CD8-positive, alpha-beta memory T cell (primary cell): ENCODE data around the gene ZBTB18. TPM values are rescaled to one million over a fixed set of nuclear protein-coding genes. Genes with fewer than 3 reads are reported as not detected.

Source experiments
- CTCF ChIA-PET: fragments of 350-600 bp; sonication (Branson Sonifier 250); formaldehyde crosslinking; loops from one replicate; lab custom pipeline; 2021; ENCODE audit warnings: antibody characterized with exemption; lab: Charles Lee
- POLR2A ChIA-PET: fragments of 350-600 bp; sonication (Branson Sonifier 250); formaldehyde crosslinking; loops from one replicate; lab custom pipeline; 2021; ENCODE audit warnings: antibody characterized with exemption; lab: Charles Lee
- DNase-seq, 5 donors: peaks; one replicate each; pipeline versions ENCODE4 v3.0.0 to v3.0.0-alpha.2; 2020 to 2022; ENCODE audit warnings: mixed read lengths in 1 of 5
- H3K27ac ChIP-seq: one replicate; pipeline ENCODE4 v1.7.0; 2013; ENCODE audit warnings: low read depth, mild to moderate bottlenecking, low read length, moderate library complexity
- H3K27me3 ChIP-seq: 2 replicates; pipeline ENCODE4 v1.7.0; 2013; ENCODE audit warnings: low read length, mild to moderate bottlenecking; ENCODE audit not compliant: insufficient read depth, poor library complexity, severe bottlenecking
- H3K36me3 ChIP-seq: 2 replicates; pipeline ENCODE4 v1.7.0; 2013; ENCODE audit warnings: mild to moderate bottlenecking, low read length, moderate library complexity; ENCODE audit not compliant: insufficient read depth
- H3K4me1 ChIP-seq: 2 replicates; pipeline ENCODE4 v1.7.0; 2013; ENCODE audit warnings: mild to moderate bottlenecking, low read length, moderate library complexity; ENCODE audit not compliant: insufficient read depth
- H3K4me3 ChIP-seq: 2 replicates; pipeline ENCODE4 v1.7.0; 2013; ENCODE audit warnings: mild to moderate bottlenecking, low read length
- H3K9me3 ChIP-seq: 2 replicates; pipeline ENCODE4 v1.7.0; 2013; ENCODE audit warnings: mild to moderate bottlenecking, low read length
- H3K27ac Mint-ChIP-seq, 8 donors: one replicate each; pipeline ENCODE4 v1.8.0; 2020 to 2021; ENCODE audit warnings: mixed read lengths in 8 of 8, mild to moderate bottlenecking in 6 of 8, inconsistent platforms in 3 of 8, moderate library complexity in 3 of 8
- H3K27me3 Mint-ChIP-seq, 2 donors: one replicate each; pipeline ENCODE4 v1.8.0; 2020 to 2021; ENCODE audit warnings: mixed read lengths in 2 of 2, mild to moderate bottlenecking in 1 of 2, moderate library complexity in 1 of 2
- H3K36me3 Mint-ChIP-seq, 3 donors: one replicate each; pipeline ENCODE4 v1.8.0; 2020 to 2021; ENCODE audit warnings: mixed read lengths in 3 of 3, inconsistent platforms in 1 of 3, mild to moderate bottlenecking in 1 of 3
- H3K4me1 Mint-ChIP-seq, 3 donors: one replicate each; pipeline ENCODE4 v1.8.0; 2020 to 2021; ENCODE audit warnings: mixed read lengths in 3 of 3, inconsistent platforms in 1 of 3, mild to moderate bottlenecking in 1 of 3
- H3K4me3 Mint-ChIP-seq, 7 donors: one replicate each; pipeline ENCODE4 v1.8.0; 2020 to 2021; ENCODE audit warnings: mixed read lengths in 7 of 7, mild to moderate bottlenecking in 6 of 7, moderate library complexity in 4 of 7, inconsistent platforms in 2 of 7
- H3K9me3 Mint-ChIP-seq, 5 donors: one replicate each; pipeline ENCODE4 v1.8.0; 2020 to 2022; ENCODE audit warnings: mixed read lengths in 5 of 5, mild to moderate bottlenecking in 3 of 5, moderate library complexity in 2 of 5, inconsistent platforms in 1 of 5
- polyA plus RNA-seq: library from polyadenylated mRNA; unstranded; fragments of 300-500 nt; fragmentation: Illumina TruSeq; gene quantifications from one replicate; pipeline ENCODE4 v1.2.3, GENCODE V29; 2021
- total RNA-seq, 2 experiments: library from RNA; stranded (reverse); gene quantifications; one replicate each; pipeline ENCODE4 v1.2.3, GENCODE V29; 2021

ZBTB18 gene
- total and polyA plus RNA-seq, 3 experiments from 2014 or later = 1.5 to 9.9 (median 9.1) TPM

DNA sequence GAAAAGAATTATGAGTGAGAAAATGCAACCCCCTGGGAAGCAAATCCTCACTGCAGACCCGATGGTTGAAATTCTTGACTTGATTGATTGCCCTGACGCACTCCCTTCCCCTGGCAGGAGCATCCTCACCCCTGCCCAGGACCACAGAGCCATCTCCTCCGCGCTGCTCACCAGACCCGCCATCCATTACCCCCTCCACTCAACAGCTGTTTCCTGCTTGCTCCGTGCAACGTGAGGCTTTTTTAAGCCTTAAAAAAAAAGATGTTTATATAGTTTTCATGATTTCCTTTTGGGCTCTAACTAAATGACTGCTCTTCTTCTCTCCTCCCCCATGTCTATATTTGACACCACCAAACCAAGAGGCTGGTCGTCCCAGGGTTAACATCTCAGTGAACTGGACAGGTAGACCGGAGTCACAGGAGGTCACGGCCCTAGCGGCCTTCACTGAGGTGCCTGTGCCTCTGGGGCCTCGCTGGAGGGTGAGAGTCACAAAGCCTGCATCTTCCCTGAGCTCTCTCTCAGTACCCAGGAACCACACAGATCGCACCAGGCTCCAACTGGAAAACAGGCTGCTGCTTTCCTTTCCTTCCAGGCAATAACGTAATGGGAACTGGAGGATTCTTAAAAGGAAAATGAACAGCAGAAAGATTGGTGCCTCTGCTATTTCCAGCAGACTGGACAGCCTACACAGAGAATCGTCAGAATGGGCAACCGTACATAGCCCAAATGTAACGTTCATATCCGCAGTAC is 49.8 kb downstream of the ZBTB18 start:
- no peaks in the 10 kb centered on the region for H3K36me3 Mint-ChIP-seq
- peaks cover 10 to 50% of the 10 kb centered on the region in 2 donors for H3K27me3 Mint-ChIP-seq
- H3K36me3 ChIP-seq = no peaks in the 10 kb centered on the region
- H3K4me3 ChIP-seq = peak overlapping the region; percentile 5
- no peaks in the 10 kb centered on the region for H3K9me3 ChIP-seq
- H3K27ac ChIP-seq = no peak overlapping the region
- H3K27ac Mint-ChIP-seq = peak overlapping the region in 1 of 8 donors; percentile 30
- peak overlapping the region in 2 of 7 donors; percentile 45 to 57 for H3K4me3 Mint-ChIP-seq
- DNase-seq = peak in 1 of 5 donors; percentile 25
- peaks cover 14% of the 10 kb centered on the region for H3K4me1 ChIP-seq
- H3K4me1 Mint-ChIP-seq = peaks cover 7 to 11% (median 9%) of the 10 kb centered on the region in 3 donors
- ChIA-PET CTCF (interaction anchor here (0.8 kb wide), 1 partner anchor 19 kb away, joined by 3 read pairs; no protein-coding TSS in a partner anchor), POLR2A (no interaction called here)
- no peaks in the 10 kb centered on the region for H3K9me3 Mint-ChIP-seq
- peaks cover 4% of the 10 kb centered on the region for H3K27me3 ChIP-seq

DNA sequence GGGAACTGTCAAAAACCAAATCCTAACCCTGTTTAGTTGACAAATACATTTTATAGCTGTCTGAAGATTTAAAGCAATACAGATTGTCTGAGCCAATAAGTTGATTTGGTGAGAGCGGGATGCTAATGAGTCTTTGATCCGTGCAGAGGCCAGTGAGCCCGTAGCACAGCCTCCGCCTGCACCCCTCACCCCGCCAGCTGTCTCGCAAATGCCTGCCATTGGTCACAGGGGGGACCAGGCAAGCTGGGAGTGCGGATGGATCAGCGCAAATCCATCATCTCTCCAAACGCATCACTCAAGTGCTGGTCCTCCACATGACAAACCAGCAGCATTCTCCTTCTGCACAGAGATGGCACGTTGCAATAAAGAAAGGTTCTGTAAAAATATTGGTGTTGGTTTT is 51.0 kb downstream of the ZBTB18 start:
- no peak overlapping the region for H3K4me3 Mint-ChIP-seq
- peaks cover 4% of the 10 kb centered on the region for H3K27me3 ChIP-seq
- H3K9me3 Mint-ChIP-seq = no peaks in the 10 kb centered on the region
- no peak overlapping the region for H3K27ac ChIP-seq
- H3K27ac Mint-ChIP-seq = no peak overlapping the region
- POLR2A ChIA-PET = interaction anchor here (0.6 kb wide), 1 partner anchor 191 kb away, joined by 3 read pairs; no protein-coding TSS in a partner anchor
- DNase-seq = no peak
- H3K4me3 ChIP-seq = no peak overlapping the region
- H3K36me3 Mint-ChIP-seq = no peaks in the 10 kb centered on the region
- H3K4me1 Mint-ChIP-seq = peaks cover 7 to 11% (median 9%) of the 10 kb centered on the region in 3 donors
- no peaks in the 10 kb centered on the region for H3K36me3 ChIP-seq
- H3K9me3 ChIP-seq = no peaks in the 10 kb centered on the region
- H3K27me3 Mint-ChIP-seq = peaks cover 9 to 59% of the 10 kb centered on the region in 2 donors
- peaks cover 14% of the 10 kb centered on the region for H3K4me1 ChIP-seq
- CTCF ChIA-PET = no interaction called here

DNA sequence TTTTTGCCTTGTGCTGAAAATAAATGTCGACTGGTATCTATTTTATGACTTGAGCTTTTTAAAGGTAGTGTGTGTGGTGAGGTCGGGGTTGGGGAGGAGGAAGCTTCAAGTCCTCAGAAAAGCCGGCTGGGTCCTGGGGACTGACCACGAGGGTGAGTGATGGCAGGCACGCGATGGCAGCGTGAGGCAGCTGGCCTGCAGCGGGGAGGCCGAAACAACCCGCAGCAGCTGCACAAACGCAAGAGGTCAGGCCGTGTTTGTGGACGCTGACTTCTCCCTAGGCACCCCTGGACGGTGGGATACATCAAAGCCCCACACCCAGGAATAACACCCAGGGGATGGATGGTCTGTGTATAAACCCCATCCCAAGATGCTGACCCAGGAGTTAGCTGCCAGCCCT is 51.4 kb downstream of the ZBTB18 start:
- Histone ChIP-seq H3K36me3 (no peaks in the 10 kb centered on the region), H3K9me3 (no peaks in the 10 kb centered on the region), H3K27me3 (peaks cover 6% of the 10 kb centered on the region), H3K4me3 (no peak overlapping the region), H3K4me1 (peaks cover 14% of the 10 kb centered on the region), H3K27ac (no peak overlapping the region)
- H3K27me3 Mint-ChIP-seq = peaks cover 9 to 61% of the 10 kb centered on the region in 2 donors
- H3K27ac Mint-ChIP-seq = no peak overlapping the region
- no peaks in the 10 kb centered on the region for H3K9me3 Mint-ChIP-seq
- no peaks in the 10 kb centered on the region for H3K36me3 Mint-ChIP-seq
- ChIA-PET POLR2A (interaction anchor here (0.6 kb wide), 1 partner anchor 192 kb away, joined by 3 read pairs; no protein-coding TSS in a partner anchor), CTCF (no interaction called here)
- H3K4me3 Mint-ChIP-seq = no peak overlapping the region
- no peak for DNase-seq
- H3K4me1 Mint-ChIP-seq = peaks cover 7 to 11% (median 9%) of the 10 kb centered on the region in 3 donors

DNA sequence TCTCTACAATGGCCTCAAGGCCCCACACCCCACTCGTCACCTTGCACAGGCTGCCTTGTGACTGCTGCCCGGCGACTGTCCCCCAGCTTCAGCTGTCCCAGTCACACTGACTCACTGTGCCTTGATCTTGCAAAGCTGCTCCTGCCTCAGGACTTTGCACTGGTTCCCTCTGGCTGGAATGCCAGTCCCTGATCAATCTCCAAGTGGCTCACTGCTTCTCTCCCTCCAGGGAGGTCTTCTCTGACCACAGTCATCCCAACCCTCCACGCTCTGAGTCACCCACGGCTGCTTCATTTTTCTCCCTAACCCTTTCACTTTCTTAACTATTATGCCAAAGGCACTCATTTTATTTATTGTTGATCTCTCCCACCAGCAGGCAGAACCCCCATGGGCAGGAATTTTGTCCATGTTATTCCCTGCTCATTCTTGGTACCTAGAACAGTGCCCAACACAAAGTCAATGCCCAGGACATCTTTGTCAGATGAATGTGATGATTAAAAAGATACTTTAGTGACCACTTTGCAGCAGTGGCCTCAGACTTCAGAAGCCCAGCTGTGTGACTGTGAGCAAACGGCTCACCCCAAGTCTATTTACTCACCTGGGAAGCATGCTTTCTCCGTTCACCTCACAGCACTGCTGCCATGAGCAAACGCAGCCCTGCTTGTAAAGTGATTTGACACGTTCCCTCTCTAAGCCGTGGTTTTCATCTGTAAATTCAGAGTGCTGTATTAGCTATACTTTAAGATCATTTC is 53.4 kb downstream of the ZBTB18 start:
- Histone ChIP-seq H3K4me3 (no peak overlapping the region), H3K27ac (no peak overlapping the region), H3K27me3 (peaks cover 8% of the 10 kb centered on the region), H3K4me1 (peaks cover 14% of the 10 kb centered on the region), H3K9me3 (no peaks in the 10 kb centered on the region), H3K36me3 (no peaks in the 10 kb centered on the region)
- Mint-ChIP-seq H3K36me3 (no peaks in the 10 kb centered on the region), H3K9me3 (no peaks in the 10 kb centered on the region), H3K27me3 (peaks cover 9 to 66% of the 10 kb centered on the region in 2 donors), H3K27ac (no peak overlapping the region), H3K4me3 (no peak overlapping the region), H3K4me1 (peaks cover 7 to 11% (median 9%) of the 10 kb centered on the region in 3 donors)
- CTCF ChIA-PET = no interaction called here
- DNase-seq = no peak
- POLR2A ChIA-PET = no interaction called here

DNA sequence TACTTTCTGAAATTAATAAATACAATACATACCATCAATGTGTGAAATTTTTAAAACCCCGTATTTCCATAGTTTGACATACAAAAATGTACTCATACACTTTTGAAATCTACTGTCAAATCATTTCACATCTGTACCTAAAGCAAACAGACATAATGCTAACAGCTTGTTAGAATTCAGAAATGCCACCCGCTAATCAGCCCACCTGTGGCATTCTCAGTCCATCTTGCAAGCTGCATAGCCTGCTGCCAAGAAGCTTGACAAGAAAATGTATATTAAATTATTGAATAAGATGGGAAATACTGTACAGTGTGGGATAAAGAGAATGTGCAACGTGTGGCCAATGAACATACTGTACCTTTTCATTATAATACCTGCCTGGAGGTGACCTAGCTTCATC is 55.1 kb downstream of the ZBTB18 start:
- Mint-ChIP-seq H3K27me3 (peaks cover 6 to 57% of the 10 kb centered on the region in 2 donors), H3K4me1 (peaks cover 0 to under 1% (median 0%) of the 10 kb centered on the region in 3 donors), H3K4me3 (no peak overlapping the region), H3K27ac (no peak overlapping the region), H3K9me3 (no peaks in the 10 kb centered on the region), H3K36me3 (no peaks in the 10 kb centered on the region)
- no peak overlapping the region for H3K4me3 ChIP-seq
- no peaks in the 10 kb centered on the region for H3K36me3 ChIP-seq
- no peak overlapping the region for H3K27ac ChIP-seq
- ChIA-PET POLR2A (no interaction called here), CTCF (no interaction called here)
- H3K27me3 ChIP-seq = peaks cover 4% of the 10 kb centered on the region
- H3K4me1 ChIP-seq = peaks cover 1% of the 10 kb centered on the region
- DNase-seq = no peak
- no peaks in the 10 kb centered on the region for H3K9me3 ChIP-seq

Other genes starting within 250 kb of the ZBTB18 start
- 10 to 100 TPM; 47.3 to 49.6 TPM for gene AKT3, start 201.0 kb upstream of the ZBTB18 start, total RNA-seq
- gene AKT3, start 201.0 kb upstream of the ZBTB18 start, polyA plus RNA-seq = 4.3 TPM